Fibroblast of skin of right quadriceps (primary cell): ENCODE data around the gene SPECC1.
"Not testable (repeated sequence)": the region's sequence is repeated elsewhere in the genome, so short reads cannot be mapped to it uniquely, and the experiment has no call there.

Source experiments
- DNase-seq: peaks from one replicate; pipeline ENCODE4 v3.0.0-alpha.2; 2013

The SPECC1 gene

GRCh38 chr17:20142268-20142667, 133.1 kb downstream of the SPECC1 start:
- DNase-seq, result no peak

- DNase-seq, result no peak
These were observed 134.6 kb downstream of the SPECC1 start for GRCh38 chr17:20143740-20144139.

GRCh38 chr17:20145567-20145966, 136.4 kb downstream of the SPECC1 start:
- DNase-seq, result no peak

GRCh38 chr17:20149251-20149650, 140.1 kb downstream of the SPECC1 start:
- DNase-seq, result no peak

GRCh38 chr17:20151174-20151573, 142.0 kb downstream of the SPECC1 start:
- DNase-seq, result no peak

GRCh38 chr17:20153231-20153630, 144.1 kb downstream of the SPECC1 start:
- DNase-seq, result no peak

GRCh38 chr17:20154286-20155000, 145.3 kb downstream of the SPECC1 start:
- no peak for DNase-seq

- DNase-seq, result peak; percentile 85
These were observed 146.4 kb downstream of the SPECC1 start for GRCh38 chr17:20155258-20156195.

GRCh38 chr17:20156196-20157000, 147.2 kb downstream of the SPECC1 start:
- DNase-seq, result no peak

GRCh38 chr17:20157001-20157310, 147.8 kb downstream of the SPECC1 start:
- DNase-seq, result no peak

GRCh38 chr17:20158580-20158979, 149.4 kb downstream of the SPECC1 start:
- DNase-seq, result no peak

- no peak for DNase-seq
These were observed 150.4 kb downstream of the SPECC1 start for GRCh38 chr17:20159406-20160069.

- not testable (repeated sequence) for DNase-seq
These were observed 156.4 kb downstream of the SPECC1 start for GRCh38 chr17:20165516-20165915.

GRCh38 chr17:20170085-20170484, 160.9 kb downstream of the SPECC1 start:
- DNase-seq, result no peak

- DNase-seq, result no peak
These were observed 162.7 kb downstream of the SPECC1 start for GRCh38 chr17:20171741-20172365.

GRCh38 chr17:20172376-20172775, 163.2 kb downstream of the SPECC1 start:
- no peak for DNase-seq

- no peak for DNase-seq
These were observed 163.9 kb downstream of the SPECC1 start for GRCh38 chr17:20173091-20173490.

GRCh38 chr17:20174588-20175265, 165.6 kb downstream of the SPECC1 start:
- peak; percentile 18 for DNase-seq

- DNase-seq, result no peak
These were observed 169.9 kb downstream of the SPECC1 start for GRCh38 chr17:20179041-20179440.

- DNase-seq, result no peak
These were observed 171.5 kb downstream of the SPECC1 start for GRCh38 chr17:20180661-20181060.

- DNase-seq, result no peak
These were observed 175.0 kb downstream of the SPECC1 start for GRCh38 chr17:20184181-20184580.
